ENCODE measurements around the gene TP53AIP1. TPM values are rescaled to one million over a fixed set of nuclear protein-coding genes. Genes with fewer than 3 reads are reported as not detected.

The TP53AIP1 gene
- total RNA-seq (not detected), polyA plus RNA-seq (not detected), total RNA-seq (not detected)

- H3K4me1 Mint-ChIP-seq: no peaks in the 10 kb centered on the region
- Histone ChIP-seq H3K4me3 (ENCODE audit: low read length) (no peak within 1 kb of the TSS), H3K9me3 (ENCODE audit: control insufficient read depth in 2 of 3, low read length in 3 of 3) (no peaks in the 10 kb centered on the region), H3K4me1 (ENCODE audit: control insufficient read depth in 2 of 2, insufficient read depth in 2 of 2, low read length in 2 of 2) (no peaks in the 10 kb centered on the region), H3K27me3 (ENCODE audit: control insufficient read depth in 2 of 2, insufficient read depth in 2 of 2, low read length in 2 of 2) (no peaks in the 10 kb centered on the region), H3K27ac (ENCODE audit: low read depth, low read length) (no peak within 1 kb of the TSS), H3K36me3 (ENCODE audit: control insufficient read depth in 2 of 3, insufficient read depth in 3 of 3, low read length in 3 of 3) (no peaks in the 10 kb centered on the region)
- POLR2A ChIA-PET: no interaction called here
- H3K27ac Mint-ChIP-seq: no peak within 1 kb of the TSS
- intact Hi-C loops (cut with micrococcal nuclease): no loop called here
- H3K9me3 Mint-ChIP-seq: no peaks in the 10 kb centered on the region
- CTCF ChIA-PET: no interaction called here
- no peak within 1 kb of the TSS for H3K4me3 Mint-ChIP-seq
- H3K27me3 Mint-ChIP-seq: peaks cover 0 to 26% (median 8%) of the 10 kb centered on the region in 5 donors
- DNase-seq (no peak), ATAC-seq (no peak)
- H3K36me3 Mint-ChIP-seq: no peaks in the 10 kb centered on the region
These were observed at the start of gene TP53AIP1 for GRCh38 chr11:128942817-128943427. Gene TP53AIP1 (minus strand): TSS chr11:128942871. CDS start chr11:128937818, 5,053 bp downstream.

GRCh38 chr11:128988242-128988970 is 45.7 kb upstream of the TP53AIP1 start:
- no peak for ATAC-seq
- Mint-ChIP-seq H3K9me3 (peaks cover 0 to 5% (median 2%) of the 10 kb centered on the region in 11 donors), H3K4me1 (peaks cover 0 to 18% (median 0%) of the 10 kb centered on the region in 7 donors), H3K4me3 (no peak overlapping the region), H3K27ac (no peak overlapping the region), H3K27me3 (no peaks in the 10 kb centered on the region), H3K36me3 (peaks cover 0 to 24% (median 4%) of the 10 kb centered on the region in 5 donors)
- H3K9me3 ChIP-seq (ENCODE audit: control insufficient read depth in 2 of 3, low read length in 3 of 3): no peaks in the 10 kb centered on the region
- no peaks in the 10 kb centered on the region for H3K36me3 ChIP-seq (ENCODE audit: control insufficient read depth in 2 of 3, insufficient read depth in 3 of 3, low read length in 3 of 3)
- H3K4me1 ChIP-seq (ENCODE audit: control insufficient read depth in 2 of 2, insufficient read depth in 2 of 2, low read length in 2 of 2): no peaks in the 10 kb centered on the region
- ChIA-PET CTCF (interaction anchor here (0.6 kb wide), 1 partner anchor 24 kb away, joined by 3 read pairs; no protein-coding TSS in a partner anchor), POLR2A (no interaction called here)
- intact Hi-C loops (cut with micrococcal nuclease): no loop called here
- H3K4me3 ChIP-seq (ENCODE audit: low read length): no peak overlapping the region
- no peaks in the 10 kb centered on the region for H3K27me3 ChIP-seq (ENCODE audit: control insufficient read depth in 2 of 2, insufficient read depth in 2 of 2, low read length in 2 of 2)
- no peak for DNase-seq
- no peak overlapping the region for H3K27ac ChIP-seq (ENCODE audit: low read depth, low read length)

GRCh38 chr11:128985880-128986279 is 43.2 kb upstream of the TP53AIP1 start:
- Mint-ChIP-seq H3K4me3 (peak overlapping the region in 1 of 10 donors; percentile 4), H3K9me3 (peaks cover 0 to 5% (median 2%) of the 10 kb centered on the region in 11 donors), H3K4me1 (peaks cover 0 to 11% (median 0%) of the 10 kb centered on the region in 7 donors), H3K27me3 (no peaks in the 10 kb centered on the region), H3K36me3 (peaks cover 0 to 23% (median 8%) of the 10 kb centered on the region in 5 donors), H3K27ac (peak overlapping the region in 1 of 9 donors; percentile 2)
- CTCF ChIA-PET: interaction anchor here (0.7 kb wide), 2 partner anchors 18 to 375 kb away, joined by 3 read pairs; no protein-coding TSS in a partner anchor
- H3K4me1 ChIP-seq (ENCODE audit: control insufficient read depth in 2 of 2, insufficient read depth in 2 of 2, low read length in 2 of 2): no peaks in the 10 kb centered on the region
- no peaks in the 10 kb centered on the region for H3K9me3 ChIP-seq (ENCODE audit: control insufficient read depth in 2 of 3, low read length in 3 of 3)
- H3K4me3 ChIP-seq (ENCODE audit: low read length): no peak overlapping the region
- no peak overlapping the region for H3K27ac ChIP-seq (ENCODE audit: low read depth, low read length)
- H3K36me3 ChIP-seq (ENCODE audit: control insufficient read depth in 2 of 3, insufficient read depth in 3 of 3, low read length in 3 of 3): peaks cover 0 to 4% (median 0%) of the 10 kb centered on the region in 3 experiments
- intact Hi-C loops (cut with micrococcal nuclease): no loop called here
- H3K27me3 ChIP-seq (ENCODE audit: control insufficient read depth in 2 of 2, insufficient read depth in 2 of 2, low read length in 2 of 2): no peaks in the 10 kb centered on the region
- no peak for ATAC-seq
- no peak for DNase-seq
- POLR2A ChIA-PET: no interaction called here

- Mint-ChIP-seq H3K4me3 (no peak overlapping the region), H3K36me3 (peaks cover 0 to 23% (median 4%) of the 10 kb centered on the region in 5 donors), H3K4me1 (peaks cover 0 to 11% (median 0%) of the 10 kb centered on the region in 7 donors), H3K27me3 (no peaks in the 10 kb centered on the region), H3K9me3 (no peaks in the 10 kb centered on the region), H3K27ac (no peak overlapping the region)
- peaks cover 0 to 4% (median 0%) of the 10 kb centered on the region in 3 experiments for H3K36me3 ChIP-seq (ENCODE audit: control insufficient read depth in 2 of 3, insufficient read depth in 3 of 3, low read length in 3 of 3)
- ChIA-PET CTCF (no interaction called here), POLR2A (no interaction called here)
- DNase-seq (no peak), ATAC-seq (no peak)
- H3K27ac ChIP-seq (ENCODE audit: low read depth, low read length): no peak overlapping the region
- intact Hi-C loops (cut with micrococcal nuclease): no loop called here
- no peaks in the 10 kb centered on the region for H3K27me3 ChIP-seq (ENCODE audit: control insufficient read depth in 2 of 2, insufficient read depth in 2 of 2, low read length in 2 of 2)
- H3K4me1 ChIP-seq (ENCODE audit: control insufficient read depth in 2 of 2, insufficient read depth in 2 of 2, low read length in 2 of 2): no peaks in the 10 kb centered on the region
- H3K4me3 ChIP-seq (ENCODE audit: low read length): no peak overlapping the region
- H3K9me3 ChIP-seq (ENCODE audit: control insufficient read depth in 2 of 3, low read length in 3 of 3): no peaks in the 10 kb centered on the region
These were observed 40.4 kb upstream of the TP53AIP1 start for GRCh38 chr11:128983023-128983422.

GRCh38 chr11:128981254-128981653 is 38.6 kb upstream of the TP53AIP1 start:
- Histone ChIP-seq H3K9me3 (ENCODE audit: control insufficient read depth in 2 of 3, low read length in 3 of 3) (no peaks in the 10 kb centered on the region), H3K27me3 (ENCODE audit: control insufficient read depth in 2 of 2, insufficient read depth in 2 of 2, low read length in 2 of 2) (no peaks in the 10 kb centered on the region), H3K27ac (ENCODE audit: low read depth, low read length) (no peak overlapping the region), H3K4me1 (ENCODE audit: control insufficient read depth in 2 of 2, insufficient read depth in 2 of 2, low read length in 2 of 2) (no peaks in the 10 kb centered on the region), H3K36me3 (ENCODE audit: control insufficient read depth in 2 of 3, insufficient read depth in 3 of 3, low read length in 3 of 3) (peaks cover 0 to 4% (median 0%) of the 10 kb centered on the region in 3 experiments), H3K4me3 (ENCODE audit: low read length) (no peak overlapping the region)
- Mint-ChIP-seq H3K4me1 (peaks cover 0 to 9% (median 0%) of the 10 kb centered on the region in 7 donors), H3K4me3 (no peak overlapping the region), H3K36me3 (peaks cover 2 to 27% (median 7%) of the 10 kb centered on the region in 5 donors), H3K27ac (no peak overlapping the region), H3K9me3 (no peaks in the 10 kb centered on the region), H3K27me3 (no peaks in the 10 kb centered on the region)
- no peak for DNase-seq
- POLR2A ChIA-PET: no interaction called here
- CTCF ChIA-PET: no interaction called here
- intact Hi-C loops (cut with micrococcal nuclease): no loop called here
- ATAC-seq: no peak

GRCh38 chr11:128970598-128971190 is 28.0 kb upstream of the TP53AIP1 start:
- no peak overlapping the region for H3K4me3 ChIP-seq (ENCODE audit: low read length)
- Mint-ChIP-seq H3K27ac (peak overlapping the region in 1 of 9 donors; percentile 68), H3K9me3 (no peaks in the 10 kb centered on the region), H3K27me3 (no peaks in the 10 kb centered on the region), H3K4me1 (peaks cover 0 to 29% (median 7%) of the 10 kb centered on the region in 7 donors), H3K4me3 (peak overlapping the region in 1 of 10 donors; percentile 58), H3K36me3 (peaks cover 9 to 47% (median 25%) of the 10 kb centered on the region in 5 donors)
- no peaks in the 10 kb centered on the region for H3K27me3 ChIP-seq (ENCODE audit: control insufficient read depth in 2 of 2, insufficient read depth in 2 of 2, low read length in 2 of 2)
- POLR2A ChIA-PET: no interaction called here
- H3K27ac ChIP-seq (ENCODE audit: low read depth, low read length): no peak overlapping the region
- peaks cover 0 to 35% (median 0%) of the 10 kb centered on the region in 3 experiments for H3K36me3 ChIP-seq (ENCODE audit: control insufficient read depth in 2 of 3, insufficient read depth in 3 of 3, low read length in 3 of 3)
- no peaks in the 10 kb centered on the region for H3K9me3 ChIP-seq (ENCODE audit: control insufficient read depth in 2 of 3, low read length in 3 of 3)
- no peaks in the 10 kb centered on the region for H3K4me1 ChIP-seq (ENCODE audit: control insufficient read depth in 2 of 2, insufficient read depth in 2 of 2, low read length in 2 of 2)
- CTCF ChIA-PET: no interaction called here
- ATAC-seq: no peak
- intact Hi-C loops (cut with micrococcal nuclease): no loop called here
- no peak for DNase-seq

All from naive thymus-derived CD4-positive, alpha-beta T cell (primary cell).